HepG2 (cell line): Measurements from ENCODE around the gene ZBTB7B. TPM values are rescaled to one million over a fixed set of nuclear protein-coding genes. Genes with fewer than 3 reads are reported as not detected.

Experiments used
- ARID2 ChIP-seq: sonication (generic); formaldehyde crosslinking; IDR thresholded peaks from 2 replicates; pipeline ENCODE4 v1.8.1; 2022; ENCODE audit warnings: mild to moderate bottlenecking, missing genetic modification reagents, borderline replicate concordance
- ARNTL ChIP-seq: sonication (generic); formaldehyde crosslinking; IDR thresholded peaks from 2 replicates; pipeline ENCODE4 v1.4.0; 2020; ENCODE audit warnings: mild to moderate bottlenecking, missing genetic modification reagents
- CAMTA2 ChIP-seq: sonication (generic); formaldehyde crosslinking; IDR thresholded peaks from 2 replicates; pipeline ENCODE4 v1.4.0; 2020; ENCODE audit warnings: mild to moderate bottlenecking, missing genetic modification reagents, borderline replicate concordance
- ERF ChIP-seq: IDR thresholded peaks from 2 replicates; pipeline ENCODE4 v1.6.1; 2018; ENCODE audit warnings: missing biosample characterization, missing genetic modification reagents
- ESRRA ChIP-seq: sonication (generic); formaldehyde crosslinking; IDR thresholded peaks from 2 replicates; pipeline ENCODE4 v1.5.1; 2020; ENCODE audit warnings: mild to moderate bottlenecking, low read depth, missing genetic modification reagents
- GATAD1 ChIP-seq: IDR thresholded peaks from 2 replicates; pipeline ENCODE4 v1.6.1; 2016; ENCODE audit warnings: missing genetic modification reagents, missing compliant biosample characterization
- HOXA9 ChIP-seq: sonication (generic); formaldehyde crosslinking; IDR thresholded peaks from 2 replicates; pipeline ENCODE4 v1.8.1; 2022; ENCODE audit warnings: missing genetic modification reagents, mild to moderate bottlenecking, moderate library complexity, borderline replicate concordance
- KDM5B ChIP-seq: sonication (generic); formaldehyde crosslinking; IDR thresholded peaks from 2 replicates; pipeline ENCODE4 v1.4.0; 2020; ENCODE audit warnings: missing genetic modification reagents, mild to moderate bottlenecking, borderline replicate concordance
- NFYB ChIP-seq: sonication (generic); formaldehyde crosslinking; IDR thresholded peaks from 2 replicates; pipeline ENCODE4 v1.4.0; 2020; ENCODE audit warnings: missing genetic modification reagents
- RFXANK ChIP-seq: IDR thresholded peaks from 2 replicates; pipeline ENCODE4 v1.6.1; 2016
- SOX5 ChIP-seq: IDR thresholded peaks from 2 replicates; pipeline ENCODE4 v1.6.1; 2016; ENCODE audit warnings: borderline replicate concordance
- TBP ChIP-seq: sonication (generic); formaldehyde crosslinking; IDR thresholded peaks from 2 replicates; pipeline ENCODE4 v1.5.0; 2020; ENCODE audit warnings: missing genetic modification reagents
- ZMYM4 ChIP-seq: sonication (generic); formaldehyde crosslinking; IDR thresholded peaks from 2 replicates; pipeline ENCODE4 v1.8.1; 2023; ENCODE audit warnings: mild to moderate bottlenecking, missing genetic modification reagents
- ZNF256 ChIP-seq: sonication (generic); formaldehyde crosslinking; conservative IDR thresholded peaks from 2 replicates; pipeline ENCODE4 v1.4.0; 2020; ENCODE audit warnings: missing genetic modification reagents
- ZNF292 ChIP-seq: sonication (generic); formaldehyde crosslinking; IDR thresholded peaks from 2 replicates; pipeline ENCODE4 v1.8.1; 2022; ENCODE audit warnings: mild to moderate bottlenecking, low read depth, missing genetic modification reagents, borderline replicate concordance
- ZNF614 ChIP-seq: IDR thresholded peaks from 2 replicates; pipeline ENCODE4 v1.6.1; 2018; ENCODE audit warnings: missing biosample characterization, missing genetic modification reagents, inconsistent platforms, borderline replicate concordance
- ZNF776 ChIP-seq: sonication (generic); formaldehyde crosslinking; IDR thresholded peaks from 2 replicates; pipeline ENCODE4 v1.4.0; 2020; ENCODE audit warnings: mild to moderate bottlenecking, missing genetic modification reagents
- ZNF781 ChIP-seq: sonication (generic); formaldehyde crosslinking; IDR thresholded peaks from 2 replicates; pipeline ENCODE4 v1.5.1; 2020; ENCODE audit warnings: borderline replicate concordance, mild to moderate bottlenecking, missing genetic modification reagents; ENCODE audit errors: not compliant biosample characterization
- polyA plus RNA-seq, 8 experiments: library from polyadenylated mRNA; depleted of rRNA in 3 of 8; stranded (reverse) in 7 of 8; unstranded in 1 of 8; fragments of >200 nt; fragmentation: Illumina TruSeq in 4 of 8; extraction: Trizol in 4 of 8; gene quantifications; 2 replicates each; pipeline versions ENCODE4 v1.2.1 to v1.2.3, GENCODE V29; 2011 to 2016; ENCODE audit warnings: low read depth in 4 of 8, missing spikeins in 1 of 8, mixed read lengths in 1 of 8; ENCODE audit not compliant: insufficient read depth in 1 of 8
- total RNA-seq, 5 experiments: library from RNA; depleted of rRNA; stranded (reverse); fragments of >200 nt; fragmentation: Illumina TruSeq; extraction: Trizol; gene quantifications; 2 replicates each; pipeline ENCODE4 v1.2.3, GENCODE V29; 2016; ENCODE audit warnings: low read depth in 1 of 5
- TF ChIP-seq, protein P1 (sequence below), 2 experiments: sonication (generic) in 1 of 2; formaldehyde crosslinking in 1 of 2; IDR thresholded peaks; 2 replicates each; pipeline versions ENCODE4 v1.6.1 to v1.9.0; 2014 to 2022; ENCODE audit warnings: antibody characterized with exemption in 1 of 2, borderline replicate concordance in 1 of 2, inconsistent platforms in 1 of 2, low read depth in 1 of 2, missing genetic modification reagents in 1 of 2
- TF ChIP-seq, protein P2 (sequence below), 2 experiments: fragments of 450-650 bp in 1 of 2; sonication (generic) in 1 of 2; formaldehyde crosslinking; IDR thresholded peaks; 2 replicates each; pipeline versions ENCODE4 v1.5.0 to v1.8.0; 2020 to 2022; ENCODE audit warnings: mild to moderate bottlenecking in 1 of 2, missing genetic modification reagents in 1 of 2
- TF ChIP-seq, protein P3 (sequence below): sonication (generic); formaldehyde crosslinking; IDR thresholded peaks from 2 replicates; pipeline ENCODE4 v1.8.0; 2022; ENCODE audit warnings: mild to moderate bottlenecking, missing genetic modification reagents, borderline replicate concordance

ZBTB7B gene
- total and polyA plus RNA-seq, 2 of the 13 experiments (the other 11 are each of a cell fraction or from before 2014, with no cell fraction given), result 15.5 to 17.5 TPM

DNA sequence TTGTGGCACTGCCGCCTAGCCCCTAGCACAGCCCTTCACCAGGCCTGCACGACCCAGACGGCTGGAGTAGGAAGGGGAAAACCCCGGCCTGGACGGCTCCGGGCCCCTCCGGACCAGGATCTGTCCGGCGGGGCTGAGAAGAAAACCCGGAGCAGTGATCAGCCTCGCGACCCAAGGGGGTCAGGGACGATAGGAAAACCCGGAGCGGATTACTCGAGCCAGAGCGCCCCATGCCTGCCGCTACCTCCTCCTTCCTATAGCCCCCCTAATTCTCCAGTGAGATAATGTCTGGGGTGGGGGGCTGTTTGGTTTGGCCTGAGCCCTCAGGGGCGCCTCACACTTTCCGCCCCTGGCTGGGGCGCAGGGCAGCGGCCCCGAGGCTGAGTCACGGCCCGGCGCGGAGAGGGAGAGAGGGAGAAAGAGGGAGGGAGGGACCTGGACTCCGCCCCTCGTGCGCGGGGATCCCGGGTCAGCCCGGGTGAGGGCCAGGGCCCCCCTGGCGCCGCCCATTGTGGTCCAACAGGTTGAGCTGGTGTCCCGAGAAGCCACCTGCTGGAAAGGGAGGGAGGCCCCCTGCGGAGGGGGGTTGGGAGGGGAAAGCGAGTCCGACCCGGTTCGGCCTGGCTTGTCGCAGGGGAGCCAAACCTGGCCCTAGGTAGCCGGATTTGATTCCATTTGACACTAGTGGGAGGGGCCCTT lies 1.7 kb upstream of the ZBTB7B start (continued):
- TF ChIP-seq, protein P1, sequence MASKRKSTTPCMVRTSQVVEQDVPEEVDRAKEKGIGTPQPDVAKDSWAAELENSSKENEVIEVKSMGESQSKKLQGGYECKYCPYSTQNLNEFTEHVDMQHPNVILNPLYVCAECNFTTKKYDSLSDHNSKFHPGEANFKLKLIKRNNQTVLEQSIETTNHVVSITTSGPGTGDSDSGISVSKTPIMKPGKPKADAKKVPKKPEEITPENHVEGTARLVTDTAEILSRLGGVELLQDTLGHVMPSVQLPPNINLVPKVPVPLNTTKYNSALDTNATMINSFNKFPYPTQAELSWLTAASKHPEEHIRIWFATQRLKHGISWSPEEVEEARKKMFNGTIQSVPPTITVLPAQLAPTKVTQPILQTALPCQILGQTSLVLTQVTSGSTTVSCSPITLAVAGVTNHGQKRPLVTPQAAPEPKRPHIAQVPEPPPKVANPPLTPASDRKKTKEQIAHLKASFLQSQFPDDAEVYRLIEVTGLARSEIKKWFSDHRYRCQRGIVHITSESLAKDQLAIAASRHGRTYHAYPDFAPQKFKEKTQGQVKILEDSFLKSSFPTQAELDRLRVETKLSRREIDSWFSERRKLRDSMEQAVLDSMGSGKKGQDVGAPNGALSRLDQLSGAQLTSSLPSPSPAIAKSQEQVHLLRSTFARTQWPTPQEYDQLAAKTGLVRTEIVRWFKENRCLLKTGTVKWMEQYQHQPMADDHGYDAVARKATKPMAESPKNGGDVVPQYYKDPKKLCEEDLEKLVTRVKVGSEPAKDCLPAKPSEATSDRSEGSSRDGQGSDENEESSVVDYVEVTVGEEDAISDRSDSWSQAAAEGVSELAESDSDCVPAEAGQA (IDR thresholded peaks at IDR 0.05; ENCODE audit: low read depth), result peak; percentile 37; the same call in 1 of the 2 replicates
- TF ChIP-seq, protein P1 (CRISPR knock-in tag; IDR thresholded peaks at IDR 0.05; ENCODE audit: borderline replicate concordance), result no peak
- TF ChIP-seq SOX5 (CRISPR knock-in tag) (peak; percentile 67; the same call in 1 of the 2 replicates), ARID2 (CRISPR knock-in tag) (peak; percentile 83; the same call in 1 of the 2 replicates), TBP (no peak), ZNF776 (CRISPR knock-in tag) (peak; percentile 71; the same call in 1 of the 2 replicates), ZNF256 (CRISPR knock-in tag) (peak; percentile 43; the same call in 1 of the 2 replicates), KDM5B (peak; percentile 67; the same call in 1 of the 2 replicates), ZNF292 (CRISPR knock-in tag) (no peak), HOXA9 (CRISPR knock-in tag) (no peak), RFXANK (CRISPR knock-in tag) (no peak), ESRRA (CRISPR knock-in tag) (peak; percentile 42; the same call in 1 of the 2 replicates), CAMTA2 (peak; percentile 82), ARNTL (CRISPR knock-in tag) (peak; percentile 82), ZNF614 (CRISPR knock-in tag) (peak; percentile 85; the same call in 1 of the 2 replicates), GATAD1 (CRISPR knock-in tag) (0 out of 2 replicates have a peak, but pooled peaks have one; percentile 51), ZNF781 (CRISPR knock-in tag) (no peak), NFYB (CRISPR knock-in tag) (peak; percentile 31; the same call in 1 of the 2 replicates), ZMYM4 (CRISPR knock-in tag) (peak; percentile 50; the same call in 1 of the 2 replicates), ERF (CRISPR knock-in tag) (peak; percentile 80)
- TF ChIP-seq, protein P2, sequence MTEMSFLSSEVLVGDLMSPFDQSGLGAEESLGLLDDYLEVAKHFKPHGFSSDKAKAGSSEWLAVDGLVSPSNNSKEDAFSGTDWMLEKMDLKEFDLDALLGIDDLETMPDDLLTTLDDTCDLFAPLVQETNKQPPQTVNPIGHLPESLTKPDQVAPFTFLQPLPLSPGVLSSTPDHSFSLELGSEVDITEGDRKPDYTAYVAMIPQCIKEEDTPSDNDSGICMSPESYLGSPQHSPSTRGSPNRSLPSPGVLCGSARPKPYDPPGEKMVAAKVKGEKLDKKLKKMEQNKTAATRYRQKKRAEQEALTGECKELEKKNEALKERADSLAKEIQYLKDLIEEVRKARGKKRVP (CRISPR knock-in tag; IDR thresholded peaks at IDR 0.05), result peak in 1 of 2 experiments; percentile 36; a peak in 2 of 4 replicates
- TF ChIP-seq, protein P3, sequence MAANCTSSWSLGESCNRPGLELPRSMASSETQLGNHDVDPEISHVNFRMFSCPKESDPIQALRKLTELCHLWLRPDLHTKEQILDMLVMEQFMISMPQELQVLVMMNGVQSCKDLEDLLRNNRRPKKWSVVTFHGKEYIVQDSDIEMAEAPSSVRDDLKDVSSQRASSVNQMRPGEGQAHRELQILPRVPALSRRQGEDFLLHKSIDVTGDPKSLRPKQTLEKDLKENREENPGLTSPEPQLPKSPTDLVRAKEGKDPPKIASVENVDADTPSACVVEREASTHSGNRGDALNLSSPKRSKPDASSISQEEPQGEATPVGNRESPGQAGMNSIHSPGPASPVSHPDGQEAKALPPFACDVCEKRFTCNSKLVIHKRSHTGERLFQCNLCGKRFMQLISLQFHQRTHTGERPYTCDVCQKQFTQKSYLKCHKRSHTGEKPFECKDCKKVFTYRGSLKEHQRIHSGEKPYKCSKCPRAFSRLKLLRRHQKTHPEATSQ (CRISPR knock-in tag), result no peak
